Stimulated activated effector memory CD8-positive, alpha-beta T cell treated with anti-CD3 and anti-CD28 coated beads, Interleukin-12 subunit alpha, Interleukin-12 subunit beta, amount 100 ng/mL, for 72 hours (primary cell): Measurements from ENCODE around the gene FOXN1.
A peak's percentile ranks its signal among the peaks of the same experiment; 100 is the strongest.

Experiments
- ATAC-seq: fragments of 150-1000 bp; cut with Tn5 transposase; 2 replicates; pipeline ENCODE4 v1.10.0; 2021
- DNase-seq, 2 donors: peaks; one replicate each; pipeline ENCODE4 v3.0.0; 2021 to 2022; ENCODE audit warnings: low spot score in 2 of 2
- H3K27ac Mint-ChIP-seq: one replicate; pipeline ENCODE4 v1.8.0; 2022; ENCODE audit warnings: mild to moderate bottlenecking, mixed read lengths
- H3K36me3 Mint-ChIP-seq: one replicate; pipeline ENCODE4 v1.8.0; 2022; ENCODE audit warnings: mild to moderate bottlenecking, mixed read lengths
- H3K4me1 Mint-ChIP-seq: one replicate; pipeline ENCODE4 v1.8.0; 2022; ENCODE audit warnings: mixed read lengths
- H3K4me3 Mint-ChIP-seq: one replicate; pipeline ENCODE4 v1.8.0; 2022; ENCODE audit warnings: mild to moderate bottlenecking, mixed read lengths
- H3K9me3 Mint-ChIP-seq: one replicate; pipeline ENCODE4 v1.8.0; 2022; ENCODE audit warnings: mixed read lengths

FOXN1 gene

DNA sequence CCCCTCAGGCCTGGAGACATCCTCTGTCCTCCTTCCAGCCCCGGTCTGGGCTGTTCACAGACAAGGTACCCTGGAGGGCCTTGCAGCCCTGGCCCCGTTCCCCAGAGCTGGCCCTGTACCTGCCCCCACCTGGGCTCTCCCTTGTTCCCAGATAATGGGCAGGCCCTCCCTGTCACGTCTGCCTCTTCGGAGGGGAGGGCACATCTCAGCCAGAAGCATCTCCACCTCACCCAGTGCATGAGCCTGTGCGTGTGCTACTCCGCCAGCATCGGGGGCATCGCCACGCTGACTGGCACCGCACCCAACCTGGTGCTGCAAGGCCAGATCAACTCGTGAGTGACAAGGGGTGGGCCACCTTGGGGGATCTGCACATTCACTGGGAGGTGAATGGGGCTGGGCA, 14.9 kb upstream of the FOXN1 start:
- no peaks in the 10 kb centered on the region for H3K4me1 Mint-ChIP-seq
- no peak overlapping the region for H3K4me3 Mint-ChIP-seq
- DNase-seq (no peak), ATAC-seq (no peak)
- H3K9me3 Mint-ChIP-seq: no peaks in the 10 kb centered on the region
- H3K36me3 Mint-ChIP-seq: no peaks in the 10 kb centered on the region
- no peak overlapping the region for H3K27ac Mint-ChIP-seq

DNA sequence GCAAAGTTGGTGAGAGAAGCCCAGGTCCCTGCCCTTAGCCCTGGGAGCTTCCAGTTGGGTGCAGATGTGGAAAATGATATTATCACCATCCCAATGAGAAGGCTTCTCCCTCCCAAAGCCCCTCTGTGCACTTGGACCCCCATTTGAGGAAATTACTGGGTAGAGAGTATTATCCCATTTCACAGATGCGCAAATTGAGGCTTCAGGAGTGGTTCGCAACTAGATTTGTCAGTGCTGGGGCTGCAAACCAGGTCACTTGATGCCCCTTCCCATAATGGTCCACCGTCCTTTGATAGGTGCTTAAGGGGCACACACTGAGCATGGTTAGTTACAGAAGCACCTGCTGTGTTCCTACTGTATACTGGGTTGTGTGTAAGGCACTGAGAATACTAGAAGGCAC, 14.3 kb upstream of the FOXN1 start:
- Mint-ChIP-seq H3K27ac (no peak overlapping the region), H3K36me3 (no peaks in the 10 kb centered on the region), H3K4me3 (no peak overlapping the region), H3K9me3 (no peaks in the 10 kb centered on the region), H3K4me1 (no peaks in the 10 kb centered on the region)
- no peak for ATAC-seq
- no peak for DNase-seq

DNA sequence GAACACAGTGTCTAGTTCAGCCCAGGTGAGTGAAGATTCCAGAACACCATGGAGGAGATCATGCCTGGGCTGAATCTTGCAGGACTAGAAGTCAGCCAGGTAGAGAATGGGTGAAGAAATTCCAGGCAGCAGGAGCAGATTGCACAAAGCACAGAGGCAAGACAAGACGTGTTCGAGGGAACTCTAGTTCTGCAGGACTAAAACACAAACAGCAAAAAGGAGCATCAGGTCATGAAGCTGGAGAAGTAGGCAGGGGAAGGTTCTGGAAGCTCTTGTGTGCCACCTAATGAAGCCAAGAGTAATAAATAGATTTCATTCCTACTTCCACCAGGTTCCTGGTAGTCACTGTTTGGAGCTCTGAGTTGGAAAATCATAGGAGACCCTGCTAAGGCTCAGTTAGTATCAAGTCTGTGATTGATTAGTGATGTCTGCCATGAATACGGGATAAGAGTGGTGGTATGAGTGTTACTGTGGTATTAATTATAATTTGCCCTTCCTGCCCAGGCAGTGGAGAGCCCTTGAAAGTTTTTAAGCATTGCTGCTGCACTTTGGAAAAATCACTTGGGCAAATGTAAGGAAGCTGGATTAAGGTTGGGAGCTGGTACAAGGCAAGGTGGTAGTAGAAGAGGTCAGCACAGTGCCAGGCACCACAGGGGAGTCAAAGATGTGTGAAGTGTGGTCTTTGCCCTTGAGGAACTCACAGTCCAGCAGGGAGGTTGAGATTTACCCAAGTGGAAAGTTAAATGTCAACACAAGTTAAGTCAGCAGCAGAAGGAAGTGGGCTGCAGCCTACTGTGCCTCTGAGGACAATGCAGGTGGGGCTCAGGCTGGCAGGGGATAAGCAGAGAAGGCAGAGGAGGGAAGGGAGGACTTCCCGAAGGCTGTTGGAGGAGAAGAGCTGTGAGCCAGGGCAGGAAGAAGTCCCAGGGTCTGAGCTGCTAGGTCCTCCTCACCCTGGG, 13.5 kb upstream of the FOXN1 start:
- Mint-ChIP-seq H3K4me3 (no peak overlapping the region), H3K9me3 (no peaks in the 10 kb centered on the region), H3K4me1 (no peaks in the 10 kb centered on the region), H3K36me3 (no peaks in the 10 kb centered on the region), H3K27ac (no peak overlapping the region)
- no peak for ATAC-seq
- no peak for DNase-seq

DNA sequence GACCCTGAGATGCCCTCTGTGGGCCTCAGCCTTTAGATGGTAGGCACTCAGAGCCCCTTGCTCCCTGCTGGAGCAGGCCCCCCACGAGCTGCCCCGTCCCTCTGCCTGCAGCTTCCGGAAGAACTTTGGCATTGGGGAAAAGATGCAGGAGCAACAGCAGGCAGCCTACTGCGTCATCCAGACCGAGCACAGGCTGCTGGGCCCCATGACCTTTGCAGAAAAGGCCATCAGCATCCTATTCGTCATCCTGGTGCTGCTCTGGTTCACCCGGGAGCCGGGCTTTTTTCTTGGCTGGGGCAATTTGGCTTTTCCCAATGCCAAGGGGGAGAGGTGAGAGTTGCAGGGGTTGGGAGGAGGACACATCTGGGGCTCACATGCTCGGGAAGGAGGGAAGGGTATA, 12.7 kb upstream of the FOXN1 start:
- Mint-ChIP-seq H3K9me3 (no peaks in the 10 kb centered on the region), H3K36me3 (no peaks in the 10 kb centered on the region), H3K27ac (no peak overlapping the region), H3K4me3 (no peak overlapping the region), H3K4me1 (no peaks in the 10 kb centered on the region)
- ATAC-seq (no peak), DNase-seq (no peak)

DNA sequence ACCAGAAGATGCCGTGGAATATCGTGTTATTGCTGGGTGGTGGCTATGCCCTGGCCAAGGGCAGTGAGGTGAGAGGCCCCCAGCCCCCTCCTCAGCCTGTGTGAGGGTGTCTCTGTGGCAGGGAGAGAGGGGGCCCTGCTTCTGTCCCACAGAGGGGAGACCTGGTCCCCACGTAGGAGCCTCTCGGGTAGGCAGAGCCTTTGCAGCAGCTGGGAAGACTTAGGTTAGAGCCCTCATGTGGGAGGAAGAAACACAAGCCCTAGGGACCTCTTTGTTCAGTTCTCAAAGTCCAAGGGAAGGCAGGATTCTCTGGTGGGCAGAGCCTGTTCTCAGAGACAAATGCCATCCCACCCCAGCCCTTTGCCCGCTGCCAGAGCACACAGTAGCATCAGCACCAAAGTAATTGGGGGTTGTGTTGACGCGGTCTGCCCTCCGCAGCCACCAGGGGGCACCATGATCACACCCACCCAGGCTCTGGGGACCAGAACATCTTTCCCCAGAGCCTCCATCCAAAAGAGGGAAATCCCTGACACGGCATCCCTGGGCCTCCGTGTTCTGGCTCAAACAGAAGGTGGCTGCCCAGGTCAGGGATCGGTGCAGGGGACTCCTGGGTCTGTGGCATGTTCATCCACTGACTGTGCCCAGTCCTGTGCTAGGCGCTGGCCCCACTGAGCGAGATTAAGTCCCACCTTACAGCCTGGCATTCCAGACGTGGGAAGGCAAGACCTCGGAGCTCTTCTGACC, 11.5 kb upstream of the FOXN1 start:
- Mint-ChIP-seq H3K9me3 (no peaks in the 10 kb centered on the region), H3K27ac (no peak overlapping the region), H3K4me1 (no peaks in the 10 kb centered on the region), H3K4me3 (no peak overlapping the region), H3K36me3 (no peaks in the 10 kb centered on the region)
- ATAC-seq (peak; percentile 77), DNase-seq (peak; percentile 78 to 88)

DNA sequence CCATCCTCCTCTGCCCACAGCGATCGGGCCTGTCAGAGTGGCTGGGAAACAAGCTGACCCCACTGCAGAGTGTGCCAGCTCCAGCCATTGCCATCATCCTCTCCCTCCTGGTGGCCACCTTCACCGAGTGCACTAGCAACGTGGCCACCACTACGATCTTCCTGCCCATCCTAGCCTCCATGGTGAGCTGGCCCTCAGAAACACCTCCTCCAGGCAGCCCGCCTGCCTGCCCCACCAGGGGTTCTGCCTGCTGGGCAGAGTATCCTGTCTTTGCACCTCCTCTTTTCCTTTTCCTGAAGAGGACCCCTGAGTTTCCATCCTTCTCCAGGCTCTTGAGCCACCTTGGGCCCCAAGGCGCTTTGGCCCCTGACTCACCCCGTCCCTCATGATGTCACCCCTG, 10.5 kb upstream of the FOXN1 start:
- Mint-ChIP-seq H3K4me3 (no peak overlapping the region), H3K9me3 (no peaks in the 10 kb centered on the region), H3K27ac (no peak overlapping the region), H3K36me3 (no peaks in the 10 kb centered on the region), H3K4me1 (no peaks in the 10 kb centered on the region)
- ATAC-seq (no peak), DNase-seq (no peak)

DNA sequence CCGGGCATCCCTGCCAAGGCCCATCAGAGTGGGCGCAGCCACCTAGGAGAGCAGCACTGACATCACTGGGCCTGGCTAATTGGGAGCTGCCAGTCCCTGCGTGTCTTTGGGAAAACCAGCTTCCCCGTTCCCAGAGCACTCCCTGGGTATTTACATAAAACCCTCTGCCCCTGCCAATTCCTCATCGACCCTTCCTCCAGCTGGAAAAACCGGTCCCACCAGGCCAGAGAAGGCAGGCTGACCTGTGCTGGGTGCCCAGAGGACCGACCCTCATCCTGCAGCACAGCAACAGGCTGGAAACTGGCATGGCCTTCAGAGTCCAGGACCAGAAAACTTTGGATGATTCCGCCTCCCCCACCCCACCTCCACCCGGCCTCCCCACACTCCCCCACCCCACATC, 8.2 kb upstream of the FOXN1 start:
- no peaks in the 10 kb centered on the region for H3K9me3 Mint-ChIP-seq
- H3K4me1 Mint-ChIP-seq: no peaks in the 10 kb centered on the region
- DNase-seq (no peak), ATAC-seq (no peak)
- no peak overlapping the region for H3K27ac Mint-ChIP-seq
- no peak overlapping the region for H3K4me3 Mint-ChIP-seq
- H3K36me3 Mint-ChIP-seq: no peaks in the 10 kb centered on the region

DNA sequence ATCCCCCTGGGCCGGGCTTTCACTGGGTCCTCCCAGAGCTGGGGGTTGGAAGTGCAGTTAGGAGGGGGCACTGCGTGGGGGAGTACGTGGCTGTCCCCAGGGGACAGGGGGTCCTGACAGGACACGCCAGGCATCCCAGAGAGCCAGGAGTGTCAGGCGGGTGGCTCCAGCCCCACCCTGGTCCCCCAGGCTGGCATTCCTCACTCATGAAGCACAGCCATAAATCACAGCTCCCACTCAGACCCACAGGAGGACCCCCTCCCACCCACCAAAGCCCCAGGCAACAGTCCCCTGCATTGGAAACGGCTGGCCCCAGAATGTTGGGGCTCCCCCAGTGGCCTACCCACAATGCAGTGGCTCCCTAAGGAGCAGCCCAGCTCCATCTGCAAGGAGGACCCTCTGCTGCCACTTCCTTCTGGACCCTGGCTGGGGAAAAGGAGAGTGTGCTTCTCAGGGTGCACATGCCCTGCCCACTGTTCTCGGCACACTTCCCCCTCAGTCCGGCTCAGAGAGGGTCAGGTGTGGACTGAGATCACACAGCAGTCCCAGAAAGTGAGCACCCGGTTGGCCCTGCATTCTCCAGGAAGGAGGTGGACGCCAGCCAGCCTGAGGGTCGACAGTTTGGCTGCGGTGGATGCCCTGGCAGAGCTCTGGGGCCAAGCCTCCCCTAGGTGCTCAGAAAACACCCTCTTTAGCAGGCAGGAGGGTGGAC, 7.3 kb upstream of the FOXN1 start:
- H3K27ac Mint-ChIP-seq: no peak overlapping the region
- H3K36me3 Mint-ChIP-seq: no peaks in the 10 kb centered on the region
- H3K4me3 Mint-ChIP-seq: no peak overlapping the region
- no peaks in the 10 kb centered on the region for H3K4me1 Mint-ChIP-seq
- H3K9me3 Mint-ChIP-seq: no peaks in the 10 kb centered on the region
- DNase-seq (no peak), ATAC-seq (no peak)

DNA sequence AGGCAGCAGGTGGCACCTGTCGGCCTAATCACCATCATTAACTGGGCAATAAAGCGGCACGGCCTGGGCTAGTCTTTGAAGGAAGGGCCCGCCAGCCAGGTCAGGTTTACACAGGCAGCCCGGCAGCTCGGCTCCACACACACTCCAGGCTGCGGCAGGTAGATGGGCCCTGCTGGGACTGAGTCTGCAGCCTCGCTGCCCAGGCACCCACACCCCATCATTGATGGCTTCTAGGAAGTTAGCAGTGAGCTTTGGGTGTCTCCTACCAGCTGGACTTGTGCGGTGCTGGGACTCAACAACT, 6.8 kb upstream of the FOXN1 start:
- ATAC-seq (no peak), DNase-seq (no peak)
- Mint-ChIP-seq H3K9me3 (no peaks in the 10 kb centered on the region), H3K27ac (no peak overlapping the region), H3K36me3 (no peaks in the 10 kb centered on the region), H3K4me1 (no peaks in the 10 kb centered on the region), H3K4me3 (no peak overlapping the region)

DNA sequence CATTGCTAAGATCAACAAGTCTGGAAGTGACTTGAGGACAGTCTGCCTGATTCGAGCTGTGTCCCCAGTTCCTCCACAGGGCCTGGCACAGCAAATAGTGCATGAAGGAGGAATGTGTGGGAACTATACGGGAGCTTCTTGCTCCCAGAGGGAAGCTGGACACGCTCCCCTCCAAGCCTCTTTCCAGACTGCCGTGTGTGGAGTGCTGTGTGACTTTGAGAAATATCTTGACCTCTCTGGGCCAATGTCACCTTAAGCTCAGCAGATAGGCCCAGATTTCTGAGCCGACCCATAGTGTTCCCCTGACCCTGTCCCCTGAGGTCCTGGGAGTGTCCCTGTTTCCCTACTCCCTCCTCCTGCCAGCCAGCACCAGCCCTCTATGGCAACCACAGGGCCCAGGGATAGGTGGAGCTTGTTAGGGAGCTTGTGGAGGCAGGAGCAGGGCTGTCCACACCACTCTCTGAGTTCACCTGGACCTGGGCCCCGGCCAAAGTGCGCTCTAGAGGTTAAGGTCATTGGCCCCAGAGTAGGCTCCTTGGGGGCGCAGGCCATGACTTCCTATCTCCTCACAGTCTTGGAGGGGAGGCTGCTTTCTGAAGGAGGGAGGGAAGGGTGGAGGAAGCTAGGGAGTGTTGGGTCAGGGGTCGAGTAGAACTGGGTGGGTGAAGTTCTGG, 6.3 kb upstream of the FOXN1 start:
- Mint-ChIP-seq H3K9me3 (no peaks in the 10 kb centered on the region), H3K4me1 (no peaks in the 10 kb centered on the region), H3K4me3 (no peak overlapping the region), H3K27ac (no peak overlapping the region), H3K36me3 (no peaks in the 10 kb centered on the region)
- ATAC-seq (no peak), DNase-seq (no peak)

DNA sequence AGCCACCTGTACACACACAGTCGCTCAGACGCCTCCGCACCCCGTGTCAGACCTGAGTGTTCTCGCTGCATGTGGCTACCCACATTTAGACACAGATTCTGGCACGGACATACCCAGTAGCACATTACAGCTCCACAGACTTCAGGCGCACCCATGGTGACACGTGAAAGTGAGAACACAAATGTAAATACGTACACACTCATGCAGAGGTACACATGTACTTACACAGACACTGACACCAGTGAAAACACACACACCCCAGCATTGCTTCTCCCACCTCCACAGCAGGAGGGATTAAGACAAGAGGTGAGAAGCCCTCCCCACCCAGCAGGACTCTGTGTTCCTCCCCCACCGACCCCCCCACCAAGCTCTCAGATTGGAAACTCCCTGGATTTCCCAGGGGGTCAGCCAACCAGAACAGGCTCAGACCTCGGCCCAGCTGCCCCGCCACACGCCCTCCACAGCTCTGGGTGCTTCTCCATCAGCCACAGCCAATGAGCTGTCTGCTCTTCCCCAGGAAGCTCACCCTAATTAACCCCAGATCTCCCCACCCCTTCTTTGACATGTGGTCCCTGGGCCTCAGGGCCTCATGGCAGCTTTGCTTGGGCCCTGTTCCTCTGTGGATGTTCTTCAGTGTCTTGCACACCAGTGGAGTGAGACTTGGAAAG, 5.3 kb upstream of the FOXN1 start:
- H3K4me3 Mint-ChIP-seq: no peak overlapping the region
- no peaks in the 10 kb centered on the region for H3K9me3 Mint-ChIP-seq
- no peaks in the 10 kb centered on the region for H3K36me3 Mint-ChIP-seq
- DNase-seq: no peak
- ATAC-seq: no peak
- peak overlapping the region; percentile 23 for H3K27ac Mint-ChIP-seq
- H3K4me1 Mint-ChIP-seq: no peaks in the 10 kb centered on the region

DNA sequence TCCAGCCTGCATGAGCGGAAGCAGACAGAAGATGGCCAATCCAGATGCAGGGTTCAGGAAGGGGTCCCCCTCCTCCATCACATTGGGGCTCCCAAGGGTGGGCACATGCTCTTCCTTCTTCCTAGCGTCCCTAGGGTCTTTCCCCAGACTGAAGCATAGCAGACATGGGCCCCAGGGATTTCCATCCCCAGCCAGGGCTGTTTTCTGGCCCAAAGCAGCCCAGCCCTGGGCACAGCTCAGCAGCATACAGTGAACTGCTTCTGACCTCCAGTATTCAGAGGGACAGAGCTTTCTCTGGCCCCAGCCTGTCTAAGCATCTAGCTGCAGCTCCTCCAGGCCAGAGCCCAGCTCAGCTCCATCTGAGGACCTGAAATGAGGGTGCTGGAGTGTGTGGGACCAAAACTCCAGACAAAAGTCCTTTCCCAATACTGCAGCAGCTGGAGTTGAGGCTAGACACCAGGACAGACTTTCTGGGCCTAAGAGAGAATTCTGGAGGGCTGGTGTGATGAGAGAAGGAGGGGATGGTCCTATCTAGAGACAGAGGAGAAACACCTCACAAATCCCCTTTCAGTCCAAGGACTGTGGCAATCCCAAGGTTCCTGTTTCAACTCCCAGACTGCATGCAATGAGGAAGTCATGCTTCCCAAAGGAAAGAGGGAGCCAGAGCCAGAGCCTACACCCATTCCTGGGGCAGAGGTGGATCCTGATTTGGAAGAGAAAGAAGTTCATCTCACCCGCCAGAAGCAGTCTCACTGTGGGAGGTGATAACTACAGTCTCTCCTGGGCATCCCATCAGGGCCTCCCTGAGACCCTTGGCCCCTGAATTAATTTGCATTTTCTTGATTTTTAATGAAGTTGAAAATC, 4.5 kb upstream of the FOXN1 start:
- H3K4me3 Mint-ChIP-seq: no peak overlapping the region
- no peak for ATAC-seq
- H3K4me1 Mint-ChIP-seq: no peaks in the 10 kb centered on the region
- DNase-seq: no peak
- H3K9me3 Mint-ChIP-seq: no peaks in the 10 kb centered on the region
- no peaks in the 10 kb centered on the region for H3K36me3 Mint-ChIP-seq
- H3K27ac Mint-ChIP-seq: peak overlapping the region; percentile 23

DNA sequence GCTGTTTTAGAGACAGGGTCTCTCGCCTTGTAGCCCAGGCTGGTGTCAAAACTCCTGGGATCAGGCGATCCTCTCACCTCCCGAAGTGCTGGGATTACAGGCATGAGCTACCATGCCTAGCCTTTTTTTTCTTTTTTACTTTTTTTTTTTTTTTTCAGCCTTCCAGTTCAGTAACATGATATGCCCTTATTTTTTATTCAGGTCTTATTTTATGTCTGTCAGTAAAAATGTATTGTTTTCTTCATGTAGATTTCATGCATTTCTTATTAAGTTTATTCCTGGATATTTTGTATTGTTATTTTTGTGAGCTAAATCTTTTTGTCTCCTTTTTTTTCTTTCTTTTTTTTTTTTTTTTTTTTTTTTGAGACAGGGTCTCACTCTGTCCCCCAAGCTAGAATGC, 2.7 kb upstream of the FOXN1 start:
- ATAC-seq: no peak
- H3K9me3 Mint-ChIP-seq: no peaks in the 10 kb centered on the region

DNA sequence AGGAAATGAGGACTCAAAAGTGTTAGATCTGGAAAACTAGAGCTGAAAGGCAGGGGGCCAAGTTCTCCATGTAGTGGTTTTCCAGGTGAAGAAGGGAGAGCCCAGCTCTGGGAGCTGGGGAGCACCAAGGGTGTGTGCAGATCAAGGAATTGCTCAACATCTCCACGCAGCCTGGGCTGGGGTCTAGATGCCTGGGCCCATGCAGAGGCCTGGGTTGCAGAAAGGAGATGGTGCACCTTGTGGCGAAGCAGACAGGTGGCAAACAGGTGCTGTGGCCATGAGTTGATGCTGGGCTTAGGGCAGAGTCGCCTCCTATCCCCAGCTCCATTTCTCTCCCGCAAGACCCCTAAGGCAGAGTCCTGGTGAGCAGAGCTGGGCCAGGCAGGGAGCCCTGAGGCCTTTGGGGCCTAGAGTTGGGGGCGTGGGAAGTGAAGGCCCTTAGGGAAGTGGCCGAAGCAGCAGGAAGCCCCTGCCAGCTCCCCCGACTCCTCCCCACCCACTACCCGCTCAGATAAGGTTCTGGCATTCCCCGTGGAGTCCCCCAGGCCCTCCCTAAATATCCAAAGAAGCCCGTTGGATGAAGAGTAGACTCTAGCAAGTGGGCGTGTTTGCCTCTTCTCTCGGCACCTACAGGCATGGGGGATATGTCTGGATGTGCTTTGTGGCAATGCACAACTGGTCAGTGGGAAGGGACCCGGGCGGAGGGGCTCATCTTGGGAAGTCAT, 777 bp downstream of the FOXN1 start:
- Mint-ChIP-seq H3K27ac (no peak overlapping the region), H3K4me3 (no peak overlapping the region), H3K4me1 (no peaks in the 10 kb centered on the region), H3K9me3 (no peaks in the 10 kb centered on the region), H3K36me3 (no peaks in the 10 kb centered on the region)
- DNase-seq (no peak), ATAC-seq (no peak)

More for the DNA sequence above, 2.7 kb upstream of the FOXN1 start:
- DNase-seq: no peak
- no peaks in the 10 kb centered on the region for H3K4me1 Mint-ChIP-seq
- no peaks in the 10 kb centered on the region for H3K36me3 Mint-ChIP-seq
- H3K27ac Mint-ChIP-seq: no peak overlapping the region
- no peak overlapping the region for H3K4me3 Mint-ChIP-seq
